Aorta (tissue), 5 donors: Measurements from ENCODE around the gene CLEC3A. TPM values are rescaled to one million over a fixed set of nuclear protein-coding genes. Genes with fewer than 3 reads are reported as not detected.

Experiments used
- ATAC-seq: fragments of 200-7000 bp; cut with Tn5 transposase; one replicate; pipeline ENCODE4 v1.9.1; 2022; ENCODE audit warnings: moderate library complexity; ENCODE audit not compliant: low FRiP score
- DNase-seq, 2 donors: peaks; one replicate each; pipeline ENCODE4 v3.0.0-alpha.2; 2020
- H3K27ac ChIP-seq, 2 donors: one replicate each; pipeline ENCODE4 v1.5.1; 2013; ENCODE audit warnings: low read length in 2 of 2, mild to moderate bottlenecking in 2 of 2, moderate library complexity in 2 of 2, control low read depth in 1 of 2, inconsistent platforms in 1 of 2, low read depth in 1 of 2
- H3K27me3 ChIP-seq, 2 donors: one replicate each; pipeline ENCODE4 v1.6.1; 2013; ENCODE audit warnings: control low read depth in 1 of 2, low read length in 1 of 2, mild to moderate bottlenecking in 1 of 2, moderate library complexity in 1 of 2; ENCODE audit not compliant: insufficient read depth in 2 of 2, control insufficient read depth in 1 of 2
- H3K36me3 ChIP-seq, 2 donors: one replicate each; pipeline ENCODE4 v1.6.1; 2013; ENCODE audit warnings: control low read depth in 1 of 2, low read length in 1 of 2, mild to moderate bottlenecking in 1 of 2; ENCODE audit not compliant: insufficient read depth in 2 of 2, control insufficient read depth in 1 of 2
- H3K4me1 ChIP-seq, 2 donors: one replicate each; pipeline ENCODE4 v1.6.1; 2013; ENCODE audit warnings: low read length in 2 of 2, control low read depth in 1 of 2, mild to moderate bottlenecking in 1 of 2, moderate library complexity in 1 of 2; ENCODE audit not compliant: insufficient read depth in 2 of 2, control insufficient read depth in 1 of 2
- H3K4me3 ChIP-seq, 2 donors: one replicate each; pipeline ENCODE4 v1.5.1; 2013; ENCODE audit warnings: low read length in 2 of 2, control low read depth in 1 of 2, mild to moderate bottlenecking in 1 of 2
- H3K9me3 ChIP-seq: one replicate; pipeline ENCODE4 v1.6.1; 2013; ENCODE audit warnings: mild to moderate bottlenecking, low read length; ENCODE audit not compliant: control insufficient read depth
- WGBS, 2 donors: extraction: QIAGEN DNeasy Blood & Tissue Kit; methylation state at CpG; one replicate each; pipeline ENCODE4 v1.1.7; 2013; 5-methylcytosine and 5-hydroxymethylcytosine counted together
- intact Hi-C, 2 donors: fragments of 100-400 bp; cut with DNase I; formaldehyde crosslinking; loops; one replicate each; pipeline versions ENCODE4 v1.14.2 to v1.15.0; 2022
- long read RNA-seq, 2 donors: library from polyadenylated mRNA; unstranded; transcript quantifications; one replicate each; pipeline ENCODE4 v2.0.0, GENCODE V29; 2020 to 2021
- polyA plus RNA-seq, 2 donors: library from polyadenylated mRNA; stranded (reverse); fragments of 200-250 nt; gene quantifications; one replicate each; pipeline ENCODE4 v1.2.3, GENCODE V29; 2013
- total RNA-seq, 2 donors: library from RNA; stranded (reverse); fragmentation: NEBNext Ultra II Directional; extraction: Animal tissue kit (Norgen Biotek cat#: 25700); gene quantifications; one replicate each; pipeline ENCODE4 v1.2.1, GENCODE V29; 2021
- donor health status: healthy with polysubstance abuse.
- donor health status: Bipolar disorder and iron deficiency.
- donor health status: DM: no; HTN: no; CAD: no.
- donor health status: DM: no; HTN: no; CAD: no.
- donor health status: DM: yes; HTN: yes; CAD: no.

The CLEC3A gene
- total RNA-seq (not detected), polyA plus RNA-seq (not detected)
- long read RNA-seq, donor 1: 0 reads
- long read RNA-seq, donor 2: 0 reads

GRCh38 chr16:78022347-78023060 is at the start of gene CLEC3A:
CLEC3A (plus strand) TSS chr16:78022548; CDS start chr16:78022627, 79 bp downstream.
- Histone ChIP-seq H3K27me3 (no peaks in the 10 kb centered on the region), H3K4me1 (no peaks in the 10 kb centered on the region), H3K27ac (no peak within 1 kb of the TSS), H3K4me3 (no peak within 1 kb of the TSS), H3K9me3 (no peaks in the 10 kb centered on the region), H3K36me3 (no peaks in the 10 kb centered on the region)
- WGBS, 2 donors: 18 to 23% methylated on average over 5 of the region's 5 CpGs
- intact Hi-C loops: no loop called here
- DNase-seq: no peak
- no peak for ATAC-seq

- Histone ChIP-seq H3K36me3 (peaks cover 0 to 2% of the 10 kb centered on the region in 2 donors), H3K27ac (no peak overlapping the region), H3K27me3 (no peaks in the 10 kb centered on the region), H3K4me3 (no peak overlapping the region), H3K9me3 (no peaks in the 10 kb centered on the region), H3K4me1 (no peaks in the 10 kb centered on the region)
- DNase-seq (no peak), ATAC-seq (no peak)
- intact Hi-C loops: loop anchor here in 1 of 2 donors (5.0 kb wide), 1 partner anchor 253 kb away; the partner anchor contains the start of gene NUDT7
- 85 to 86% methylated on average over 5 of the region's 5 CpGs for WGBS, 2 donors
Observed at GRCh38 chr16:77974883-77975282, 47.5 kb upstream of the CLEC3A start.

DNA sequence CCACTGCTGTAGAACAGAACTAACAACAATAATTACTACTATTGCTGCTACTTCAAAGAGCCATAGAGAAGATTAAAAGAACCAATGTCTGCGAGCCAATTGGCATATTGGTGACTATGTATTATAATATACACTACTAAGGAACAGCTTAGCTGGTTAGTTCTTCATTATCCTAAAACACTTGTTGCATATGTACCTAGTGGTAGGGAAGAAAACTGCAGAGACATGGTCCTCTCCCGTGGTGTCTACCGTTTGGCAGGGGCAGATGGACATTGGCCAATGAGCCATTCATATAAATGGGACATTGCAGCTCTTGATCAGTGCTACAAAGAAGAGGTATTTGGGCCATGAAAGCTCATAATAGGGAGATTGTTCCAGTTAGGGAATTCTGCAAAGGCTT is 46.4 kb upstream of the CLEC3A start:
- no peak for DNase-seq
- 39 to 73% methylated on average over 3 of the region's 3 CpGs for WGBS, 2 donors
- no peak overlapping the region for H3K4me3 ChIP-seq
- H3K4me1 ChIP-seq: no peaks in the 10 kb centered on the region
- no peaks in the 10 kb centered on the region for H3K9me3 ChIP-seq
- H3K27me3 ChIP-seq: no peaks in the 10 kb centered on the region
- H3K27ac ChIP-seq: no peak overlapping the region
- intact Hi-C loops: no loop called here
- no peak for ATAC-seq
- H3K36me3 ChIP-seq: peaks cover 0 to 2% of the 10 kb centered on the region in 2 donors

- no peak for ATAC-seq
- Histone ChIP-seq H3K4me3 (no peak overlapping the region), H3K27ac (no peak overlapping the region), H3K9me3 (no peaks in the 10 kb centered on the region), H3K27me3 (no peaks in the 10 kb centered on the region), H3K4me1 (no peaks in the 10 kb centered on the region), H3K36me3 (peaks cover 0 to 2% of the 10 kb centered on the region in 2 donors)
- intact Hi-C loops: no loop called here
- WGBS, 2 donors: 89% methylated on average over 5 of the region's 5 CpGs
- no peak for DNase-seq
Observed at GRCh38 chr16:77977339-77977738, 45.0 kb upstream of the CLEC3A start.

- WGBS, 2 donors: 92 to 95% methylated on average over 3 of the region's 3 CpGs
- no peak for DNase-seq
- Histone ChIP-seq H3K4me1 (peaks cover 0 to 4% of the 10 kb centered on the region in 2 donors), H3K27me3 (no peaks in the 10 kb centered on the region), H3K9me3 (no peaks in the 10 kb centered on the region), H3K4me3 (no peak overlapping the region), H3K27ac (no peak overlapping the region), H3K36me3 (no peaks in the 10 kb centered on the region)
- ATAC-seq: no peak
- intact Hi-C loops: no loop called here
Observed at GRCh38 chr16:77985111-77985510, 37.2 kb upstream of the CLEC3A start.

DNA sequence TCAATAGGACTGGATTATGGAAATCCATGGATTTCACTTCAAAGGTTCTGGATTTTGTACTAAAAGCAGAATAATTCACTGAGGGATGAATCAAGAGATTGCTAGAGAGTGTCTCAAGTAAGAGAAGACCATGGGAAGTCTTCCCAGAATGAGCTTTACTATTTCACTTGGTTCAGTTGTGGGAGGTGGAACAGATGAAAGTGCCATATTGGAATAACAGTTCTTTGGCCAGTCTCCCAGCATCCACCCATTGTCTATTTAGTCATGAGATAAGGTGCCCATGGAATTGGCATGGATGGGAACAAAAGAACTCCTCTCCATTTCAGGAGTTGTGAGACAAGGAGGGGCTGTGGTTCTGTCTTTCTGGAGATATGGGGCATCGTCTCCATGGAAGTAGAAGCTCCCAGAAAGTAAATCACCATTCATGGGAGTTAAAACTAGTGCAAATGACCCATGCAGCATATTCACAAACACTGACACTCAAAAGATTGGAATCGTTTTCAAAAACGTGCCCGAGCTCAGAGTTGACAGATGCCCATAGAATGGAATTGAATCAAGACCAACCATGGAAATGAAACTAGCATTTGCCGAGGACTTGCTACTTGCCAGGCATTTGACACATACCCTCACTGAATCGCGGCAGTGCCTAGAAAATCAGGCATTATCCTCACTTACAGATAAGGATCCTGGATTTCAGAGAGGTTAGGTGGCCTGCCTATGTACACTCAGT is 36.2 kb upstream of the CLEC3A start:
- DNase-seq: no peak

GRCh38 chr16:77987810-77988209 is 34.5 kb upstream of the CLEC3A start:
- peaks cover 0 to 5% of the 10 kb centered on the region in 2 donors for H3K4me1 ChIP-seq
- ATAC-seq: peak; percentile 85
- 3 to 8% methylated on average over 2 of the region's 2 CpGs for WGBS, 2 donors
- peak overlapping the region; percentile 39 to 74 for H3K27ac ChIP-seq
- H3K9me3 ChIP-seq: no peaks in the 10 kb centered on the region
- intact Hi-C loops: no loop called here
- no peaks in the 10 kb centered on the region for H3K36me3 ChIP-seq
- no peaks in the 10 kb centered on the region for H3K27me3 ChIP-seq
- DNase-seq: no peak
- no peak overlapping the region for H3K4me3 ChIP-seq

More for the DNA sequence above, 36.2 kb upstream of the CLEC3A start:
- intact Hi-C loops: no loop called here
- Histone ChIP-seq H3K4me3 (no peak overlapping the region), H3K4me1 (peaks cover 0 to 4% of the 10 kb centered on the region in 2 donors), H3K27me3 (no peaks in the 10 kb centered on the region), H3K27ac (no peak overlapping the region), H3K9me3 (no peaks in the 10 kb centered on the region), H3K36me3 (no peaks in the 10 kb centered on the region)
- 92 to 93% methylated on average over 7 of the region's 7 CpGs for WGBS, 2 donors
- ATAC-seq: no peak

- DNase-seq (no peak), ATAC-seq (no peak)
- H3K4me3 ChIP-seq: no peak overlapping the region
- no peaks in the 10 kb centered on the region for H3K9me3 ChIP-seq
- H3K27me3 ChIP-seq: no peaks in the 10 kb centered on the region
- intact Hi-C loops: no loop called here
- H3K36me3 ChIP-seq: no peaks in the 10 kb centered on the region
- 26 to 43% methylated on average over 4 of the region's 4 CpGs for WGBS, 2 donors
- H3K4me1 ChIP-seq: peaks cover 0 to 10% of the 10 kb centered on the region in 2 donors
- H3K27ac ChIP-seq: no peak overlapping the region
Observed at GRCh38 chr16:77989846-77990245, 32.5 kb upstream of the CLEC3A start.
